Fibroblast of villous mesenchyme (primary cell): ENCODE measurements around the gene WSB1. TPM values are rescaled to one million over a fixed set of nuclear protein-coding genes. Genes with fewer than 3 reads are reported as not detected.
A peak's percentile ranks its signal among the peaks of the same experiment; 100 is the strongest.

ENCODE experiments used
- DNase-seq: peaks from one replicate; pipeline ENCODE4 v3.0.0-alpha.2; 2010; ENCODE audit warnings: low read depth
- H3K4me3 ChIP-seq: 2 replicates; pipeline ENCODE4 v1.5.1; 2011; ENCODE audit warnings: low read depth, mild to moderate bottlenecking, low read length
- total RNA-seq: library from RNA; depleted of rRNA; stranded (reverse); fragments of >200 nt; gene quantifications from 2 replicates; pipeline ENCODE4 v1.2.3, GENCODE V29; 2012
- TF ChIP-seq, protein P1 (sequence below): IDR thresholded peaks from 2 replicates; pipeline ENCODE4 v1.5.1; 2012; ENCODE audit warnings: low read depth, mild to moderate bottlenecking, low read length; ENCODE audit not compliant: insufficient read depth

The WSB1 gene, protein sequence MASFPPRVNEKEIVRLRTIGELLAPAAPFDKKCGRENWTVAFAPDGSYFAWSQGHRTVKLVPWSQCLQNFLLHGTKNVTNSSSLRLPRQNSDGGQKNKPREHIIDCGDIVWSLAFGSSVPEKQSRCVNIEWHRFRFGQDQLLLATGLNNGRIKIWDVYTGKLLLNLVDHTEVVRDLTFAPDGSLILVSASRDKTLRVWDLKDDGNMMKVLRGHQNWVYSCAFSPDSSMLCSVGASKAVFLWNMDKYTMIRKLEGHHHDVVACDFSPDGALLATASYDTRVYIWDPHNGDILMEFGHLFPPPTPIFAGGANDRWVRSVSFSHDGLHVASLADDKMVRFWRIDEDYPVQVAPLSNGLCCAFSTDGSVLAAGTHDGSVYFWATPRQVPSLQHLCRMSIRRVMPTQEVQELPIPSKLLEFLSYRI
- total RNA-seq: 135 and 208 TPM in 2 replicates

DNA sequence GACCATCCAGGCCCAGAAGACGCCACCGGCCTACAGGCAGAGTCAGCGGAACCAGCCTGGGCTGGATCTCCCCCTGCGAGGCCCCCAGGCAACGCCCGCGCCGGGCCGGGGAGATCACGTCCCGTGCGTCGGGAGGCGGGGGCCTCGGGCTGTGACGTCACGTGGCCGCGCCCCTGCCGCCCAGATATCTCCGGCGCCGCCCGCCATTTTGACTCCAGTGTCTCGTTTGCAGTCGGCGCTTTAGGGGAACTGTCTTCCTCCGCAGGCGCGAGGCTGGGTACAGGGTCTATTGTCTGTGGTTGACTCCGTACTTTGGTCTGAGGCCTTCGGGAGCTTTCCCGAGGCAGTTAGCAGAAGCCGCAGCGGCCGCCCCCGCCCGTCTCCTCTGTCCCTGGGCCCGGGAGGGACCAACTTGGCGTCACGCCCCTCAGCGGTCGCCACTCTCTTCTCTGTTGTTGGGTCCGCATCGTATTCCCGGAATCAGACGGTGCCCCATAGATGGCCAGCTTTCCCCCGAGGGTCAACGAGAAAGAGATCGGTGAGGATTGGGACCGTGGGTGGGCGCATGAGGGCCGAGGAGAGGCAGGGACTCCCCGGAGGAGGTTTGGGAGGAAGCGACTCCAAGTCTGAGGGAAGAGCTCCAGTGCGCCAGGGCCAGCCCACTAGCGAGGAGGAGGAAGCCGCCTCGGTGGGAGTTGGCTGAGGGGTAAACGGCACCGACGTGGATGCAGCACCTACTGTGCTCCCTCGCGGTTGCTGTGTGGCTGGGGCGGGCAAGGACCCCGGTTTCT is at the start of gene WSB1:
TSS of gene WSB1 (plus strand) at position 217 of the 791 bp plus-strand sequence. CDS start at position 499, 282 bp downstream.
- H3K4me3 ChIP-seq: peak within 1 kb of the TSS; percentile 100
- TF ChIP-seq, protein P1, sequence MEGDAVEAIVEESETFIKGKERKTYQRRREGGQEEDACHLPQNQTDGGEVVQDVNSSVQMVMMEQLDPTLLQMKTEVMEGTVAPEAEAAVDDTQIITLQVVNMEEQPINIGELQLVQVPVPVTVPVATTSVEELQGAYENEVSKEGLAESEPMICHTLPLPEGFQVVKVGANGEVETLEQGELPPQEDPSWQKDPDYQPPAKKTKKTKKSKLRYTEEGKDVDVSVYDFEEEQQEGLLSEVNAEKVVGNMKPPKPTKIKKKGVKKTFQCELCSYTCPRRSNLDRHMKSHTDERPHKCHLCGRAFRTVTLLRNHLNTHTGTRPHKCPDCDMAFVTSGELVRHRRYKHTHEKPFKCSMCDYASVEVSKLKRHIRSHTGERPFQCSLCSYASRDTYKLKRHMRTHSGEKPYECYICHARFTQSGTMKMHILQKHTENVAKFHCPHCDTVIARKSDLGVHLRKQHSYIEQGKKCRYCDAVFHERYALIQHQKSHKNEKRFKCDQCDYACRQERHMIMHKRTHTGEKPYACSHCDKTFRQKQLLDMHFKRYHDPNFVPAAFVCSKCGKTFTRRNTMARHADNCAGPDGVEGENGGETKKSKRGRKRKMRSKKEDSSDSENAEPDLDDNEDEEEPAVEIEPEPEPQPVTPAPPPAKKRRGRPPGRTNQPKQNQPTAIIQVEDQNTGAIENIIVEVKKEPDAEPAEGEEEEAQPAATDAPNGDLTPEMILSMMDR: no peak
- peak; percentile 93 for DNase-seq

DNA sequence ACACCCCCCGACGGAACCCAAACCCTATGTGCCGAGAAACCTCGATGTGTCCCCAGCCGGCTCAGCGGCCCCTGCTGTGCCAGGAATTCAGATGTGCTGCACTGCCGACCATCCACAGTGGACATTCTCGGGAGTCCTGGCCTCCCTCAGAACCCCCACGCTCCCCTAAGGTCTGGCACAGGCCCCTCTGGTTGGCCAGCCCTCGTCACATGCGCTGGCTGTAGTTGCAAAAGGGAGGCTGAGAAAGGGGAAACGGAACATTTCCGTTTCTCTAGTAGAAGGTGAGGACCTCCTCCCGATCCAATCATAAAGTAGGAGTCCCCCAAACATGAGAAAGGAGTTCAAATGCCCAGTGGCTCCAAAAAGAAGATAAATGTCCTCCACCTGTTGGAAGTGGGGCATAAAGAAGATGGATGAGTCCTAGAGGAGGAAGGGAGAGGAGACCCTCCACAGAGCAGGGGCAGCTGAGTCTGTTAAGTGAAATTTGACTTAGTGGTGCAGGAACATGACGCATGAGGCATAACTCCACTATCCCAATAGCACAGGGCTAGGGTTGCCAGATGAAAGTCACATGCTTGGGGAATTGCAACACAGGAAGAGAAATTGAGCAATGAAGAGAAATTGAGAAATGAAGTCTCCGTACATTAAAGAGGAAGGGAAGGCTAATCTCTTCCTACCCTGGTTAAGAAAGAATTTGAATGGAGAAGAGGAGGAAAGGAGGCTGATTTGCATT is 49.3 kb upstream of the WSB1 start:
- H3K4me3 ChIP-seq: peak overlapping the region; percentile 29
- TF ChIP-seq, protein P1: no peak
- peak; percentile 99 for DNase-seq

DNA sequence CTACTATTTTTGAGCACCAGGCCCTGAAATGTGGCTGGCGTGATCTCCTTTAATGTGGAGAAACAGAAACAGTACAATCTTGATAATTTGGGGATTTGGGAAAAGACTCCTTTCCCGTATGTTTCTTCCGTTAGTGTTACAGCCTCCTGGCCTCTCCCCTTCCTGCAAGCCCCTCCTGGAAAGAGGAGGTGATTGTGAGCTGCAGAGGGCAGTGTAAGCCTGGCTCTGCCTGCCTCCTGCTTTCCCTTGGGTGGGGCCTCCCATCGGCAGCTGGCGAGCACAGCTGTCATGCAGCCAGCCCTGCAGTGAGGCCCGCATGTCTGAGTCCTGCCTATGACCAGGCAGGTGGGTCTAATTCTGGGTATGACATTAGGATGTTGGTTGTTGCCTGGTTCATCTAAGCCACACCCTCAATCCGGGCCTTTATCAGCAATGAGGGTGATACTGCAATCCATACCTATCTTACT is 48.7 kb upstream of the WSB1 start:
- peak; percentile 96 for DNase-seq
- TF ChIP-seq, protein P1: peak; percentile 68
- peak overlapping the region; percentile 29 for H3K4me3 ChIP-seq

DNA sequence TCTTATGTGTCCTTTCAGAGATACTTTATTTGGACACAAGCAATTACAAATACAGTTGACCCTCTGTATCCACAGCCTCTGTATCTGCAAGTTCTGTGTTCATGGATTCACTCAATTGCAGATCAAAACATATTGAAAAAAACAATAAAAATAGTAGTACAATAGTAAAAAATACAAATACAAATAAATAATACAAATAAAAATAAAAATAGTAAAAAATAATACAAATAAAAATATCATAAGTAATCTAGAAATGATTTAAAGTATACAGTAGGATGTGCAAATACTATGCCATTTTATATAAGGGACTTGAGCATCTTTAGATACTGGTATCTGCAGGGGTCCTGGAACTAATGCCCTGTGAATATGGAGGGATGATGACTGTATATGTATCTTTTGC is 47.4 kb upstream of the WSB1 start:
- H3K4me3 ChIP-seq: no peak overlapping the region
- TF ChIP-seq, protein P1: no peak
- DNase-seq: no peak

DNA sequence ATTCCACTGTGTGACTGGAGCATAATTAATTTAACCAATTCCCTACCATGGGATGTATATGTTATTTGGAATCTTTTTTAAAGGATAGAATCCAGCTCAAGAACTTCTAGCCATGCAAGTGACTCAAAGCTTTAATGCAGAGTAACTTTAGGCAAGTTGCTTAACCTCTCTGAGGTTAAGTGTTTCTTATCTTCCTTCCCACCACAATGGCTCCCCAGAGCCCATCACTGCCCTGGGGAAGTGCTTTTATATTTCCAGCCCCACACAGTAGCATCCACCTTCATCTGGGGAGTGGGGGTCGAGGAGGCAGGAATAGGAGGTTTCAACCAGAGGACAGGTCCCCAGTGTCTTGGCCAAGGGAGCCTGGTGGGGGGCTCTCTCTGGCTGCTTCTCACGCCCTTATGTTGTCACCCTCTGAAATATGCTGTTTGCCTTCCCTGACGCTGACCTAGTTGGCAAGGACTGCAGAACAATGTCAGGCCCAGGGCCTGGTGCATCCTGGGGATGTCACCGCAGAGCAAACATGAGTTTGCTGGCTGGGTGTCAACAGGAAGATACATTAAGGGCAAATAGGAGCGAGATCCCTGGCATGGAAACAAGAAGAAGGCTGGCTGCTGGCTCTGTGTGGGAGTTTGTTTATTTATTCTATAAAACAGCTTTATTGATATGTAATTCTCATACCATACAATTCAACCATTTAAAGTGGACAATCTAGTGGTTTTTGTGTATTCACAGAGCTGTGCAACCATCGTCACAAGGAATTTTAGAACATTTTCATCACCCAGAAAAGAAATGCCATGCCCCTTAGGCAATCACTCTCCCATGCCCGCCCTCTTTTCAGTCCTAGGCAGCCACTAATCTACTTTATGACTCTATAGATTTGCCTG is 46.6 kb upstream of the WSB1 start:
- TF ChIP-seq, protein P1: no peak
- DNase-seq: peak; percentile 88
- no peak overlapping the region for H3K4me3 ChIP-seq
